Measurements from ENCODE around the gene BEND7.
"Not testable (repeated sequence)": the region's sequence is repeated elsewhere in the genome, so short reads cannot be mapped to it uniquely, and the experiment has no call there.

Gene BEND7

GRCh38 chr10:13550802-13551201 is 22.0 kb upstream of the BEND7 start:
- TF ChIP-seq EZH2phosphoT487 (IDR thresholded peaks at IDR 0.05; ENCODE audit: borderline replicate concordance, low read length) (no peak), CTCF (IDR thresholded peaks at IDR 0.05; ENCODE audit: low read depth, low read length, poor library complexity, severe bottlenecking) (no peak)
- no peaks in the 10 kb centered on the region for H4K20me1 ChIP-seq (ENCODE audit: control insufficient read depth, insufficient read depth, low read depth, low read length)
- no peak overlapping the region for H3K27ac ChIP-seq (ENCODE audit: low read depth, low read length)
- H3F3A ChIP-seq (ENCODE audit: control insufficient read depth, insufficient read depth): no peaks in the 10 kb centered on the region
- no peaks in the 10 kb centered on the region for H3K9me3 ChIP-seq (ENCODE audit: control insufficient read depth, insufficient read depth, low read length)
- H3K79me2 ChIP-seq (ENCODE audit: control insufficient read depth, low read length): no peaks in the 10 kb centered on the region
- H3K9me2 ChIP-seq (replicated peaks; ENCODE audit: control insufficient read depth, low read length): no peaks in the 10 kb centered on the region
- peaks cover 2% of the 10 kb centered on the region; the same call in 1 of the 2 replicates for H3K27me3 ChIP-seq (ENCODE audit: control insufficient read depth, low read length)
- no peaks in the 10 kb centered on the region for H3K4me1 ChIP-seq (ENCODE audit: control insufficient read depth, low read length)
- H3K36me3 ChIP-seq (ENCODE audit: control insufficient read depth, low read length): no peaks in the 10 kb centered on the region
- H3K4me3 ChIP-seq (ENCODE audit: low read length): no peak overlapping the region
- no peak overlapping the region for H3K4me2 ChIP-seq (ENCODE audit: low read length)

GRCh38 chr10:13542533-13542932 is 13.7 kb upstream of the BEND7 start:
- H3K4me2 ChIP-seq (ENCODE audit: low read length): no peak overlapping the region
- TF ChIP-seq CTCF (IDR thresholded peaks at IDR 0.05; ENCODE audit: low read depth, low read length, poor library complexity, severe bottlenecking): no peak
- TF ChIP-seq EZH2phosphoT487 (IDR thresholded peaks at IDR 0.05; ENCODE audit: borderline replicate concordance, low read length): no peak
- H4K20me1 ChIP-seq (ENCODE audit: control insufficient read depth, insufficient read depth, low read depth, low read length): no peaks in the 10 kb centered on the region

GRCh38 chr10:13537985-13538384 is 9.2 kb upstream of the BEND7 start:
- not testable (repeated sequence) for H3K9me2 ChIP-seq (replicated peaks; ENCODE audit: control insufficient read depth, low read length); H3K4me3 ChIP-seq (ENCODE audit: low read length); H3K36me3 ChIP-seq (ENCODE audit: control insufficient read depth, low read length); H4K20me1 ChIP-seq (ENCODE audit: control insufficient read depth, insufficient read depth, low read depth, low read length); H3K9me3 ChIP-seq (ENCODE audit: control insufficient read depth, insufficient read depth, low read length); H3F3A ChIP-seq (ENCODE audit: control insufficient read depth, insufficient read depth); H3K79me2 ChIP-seq (ENCODE audit: control insufficient read depth, low read length); H3K4me1 ChIP-seq (ENCODE audit: control insufficient read depth, low read length); H3K27ac ChIP-seq (ENCODE audit: low read depth, low read length); H3K4me2 ChIP-seq (ENCODE audit: low read length)
- peaks cover 12% of the 10 kb centered on the region for H3K27me3 ChIP-seq (ENCODE audit: control insufficient read depth, low read length)

More at GRCh38 chr10:13542533-13542932, 13.7 kb upstream of the BEND7 start:
- H3F3A ChIP-seq (ENCODE audit: control insufficient read depth, insufficient read depth): no peaks in the 10 kb centered on the region
- H3K79me2 ChIP-seq (ENCODE audit: control insufficient read depth, low read length): no peaks in the 10 kb centered on the region
- H3K9me3 ChIP-seq (ENCODE audit: control insufficient read depth, insufficient read depth, low read length): no peaks in the 10 kb centered on the region
- H3K27ac ChIP-seq (ENCODE audit: low read depth, low read length): no peak overlapping the region
- H3K27me3 ChIP-seq (ENCODE audit: control insufficient read depth, low read length): peaks cover 16% of the 10 kb centered on the region
- no peaks in the 10 kb centered on the region for H3K36me3 ChIP-seq (ENCODE audit: control insufficient read depth, low read length)
- no peaks in the 10 kb centered on the region for H3K4me1 ChIP-seq (ENCODE audit: control insufficient read depth, low read length)
- H3K4me3 ChIP-seq (ENCODE audit: low read length): no peak overlapping the region
- H3K9me2 ChIP-seq (replicated peaks; ENCODE audit: control insufficient read depth, low read length): no peaks in the 10 kb centered on the region

- Histone ChIP-seq H3K36me3 (ENCODE audit: control insufficient read depth, low read length) (no peaks in the 10 kb centered on the region), H3K4me3 (ENCODE audit: low read length) (no peak overlapping the region), H3K27me3 (ENCODE audit: control insufficient read depth, low read length) (peaks cover 17% of the 10 kb centered on the region), H3K4me1 (ENCODE audit: control insufficient read depth, low read length) (no peaks in the 10 kb centered on the region), H3K27ac (ENCODE audit: low read depth, low read length) (no peak overlapping the region), H4K20me1 (ENCODE audit: control insufficient read depth, insufficient read depth, low read depth, low read length) (no peaks in the 10 kb centered on the region), H3K79me2 (ENCODE audit: control insufficient read depth, low read length) (no peaks in the 10 kb centered on the region), H3K9me3 (ENCODE audit: control insufficient read depth, insufficient read depth, low read length) (no peaks in the 10 kb centered on the region), H3K4me2 (ENCODE audit: low read length) (no peak overlapping the region), H3K9me2 (replicated peaks; ENCODE audit: control insufficient read depth, low read length) (no peaks in the 10 kb centered on the region), H3F3A (ENCODE audit: control insufficient read depth, insufficient read depth) (no peaks in the 10 kb centered on the region)
- peak; percentile 62 for TF ChIP-seq CTCF (IDR thresholded peaks at IDR 0.05; ENCODE audit: low read depth, low read length, poor library complexity, severe bottlenecking)
- no peak for TF ChIP-seq EZH2phosphoT487 (IDR thresholded peaks at IDR 0.05; ENCODE audit: borderline replicate concordance, low read length)
Observed at GRCh38 chr10:13536674-13537366, 8.0 kb upstream of the BEND7 start.
